Measurements from ENCODE around the gene SFMBT2.

Gene SFMBT2

GRCh38 chr10:7364474-7364873 is 46.4 kb downstream of the SFMBT2 start:
- no peak for DNase-seq (ENCODE audit: low spot score)

DNA sequence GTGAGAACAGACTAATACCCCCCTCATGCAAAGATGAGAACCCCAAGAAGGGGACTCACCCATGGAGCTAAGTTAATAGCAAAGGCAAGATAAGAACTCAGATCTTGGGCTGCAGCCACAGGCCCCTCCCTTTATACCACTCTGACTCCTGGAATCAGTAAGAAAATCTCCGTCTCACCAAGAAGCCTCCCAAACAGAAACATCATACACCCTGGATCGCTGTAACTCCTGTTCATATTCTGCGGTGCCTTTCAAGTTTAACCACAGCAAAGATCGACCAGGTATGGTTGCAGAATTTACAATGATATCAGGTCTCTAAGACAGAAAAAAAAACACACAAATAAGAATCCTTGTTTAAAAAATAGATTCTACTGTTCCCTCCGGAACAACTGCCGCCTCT is 47.1 kb downstream of the SFMBT2 start:
- DNase-seq (ENCODE audit: low spot score) = no peak

- DNase-seq (ENCODE audit: low spot score) = no peak
These were observed 48.4 kb downstream of the SFMBT2 start for GRCh38 chr10:7362471-7362870.

DNA sequence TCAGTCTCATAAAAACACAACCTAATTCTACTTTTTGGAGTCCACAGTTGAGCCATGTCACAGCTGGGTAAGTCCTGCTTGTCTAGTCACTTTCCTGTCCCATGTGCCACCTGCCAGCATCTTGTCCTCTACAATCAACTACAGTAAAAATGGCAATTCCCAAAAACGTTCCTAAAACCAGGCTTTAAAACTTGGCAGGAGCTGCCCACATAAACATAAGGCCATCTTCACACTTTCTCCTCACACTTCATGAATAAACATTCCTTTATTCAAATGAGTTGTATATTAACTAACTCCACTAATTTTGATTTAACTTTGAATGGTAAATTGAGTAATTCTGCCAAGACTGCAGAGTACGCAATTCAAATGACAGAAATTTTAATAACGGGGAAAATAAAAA is 49.5 kb downstream of the SFMBT2 start:
- no peak for DNase-seq (ENCODE audit: low spot score)

DNA sequence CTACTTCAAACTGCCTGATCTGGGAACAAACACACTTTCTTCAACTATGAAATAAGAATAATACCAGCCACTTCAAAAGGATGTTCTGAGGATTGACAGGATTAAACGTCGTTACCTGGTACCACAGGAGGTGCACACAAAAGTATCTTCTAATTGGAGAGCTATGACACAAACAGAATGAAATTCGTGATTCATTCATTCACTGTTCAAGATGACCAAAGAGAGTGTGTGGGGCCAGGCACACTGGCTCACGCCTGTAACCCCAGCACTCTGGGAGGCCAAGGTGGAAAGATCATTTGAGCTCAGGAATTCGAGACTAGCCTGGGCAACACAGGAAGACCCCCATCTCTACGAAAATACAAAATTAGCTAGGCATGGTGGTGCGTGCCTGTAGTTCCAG is 50.9 kb downstream of the SFMBT2 start:
- no peak for DNase-seq (ENCODE audit: low spot score)

DNA sequence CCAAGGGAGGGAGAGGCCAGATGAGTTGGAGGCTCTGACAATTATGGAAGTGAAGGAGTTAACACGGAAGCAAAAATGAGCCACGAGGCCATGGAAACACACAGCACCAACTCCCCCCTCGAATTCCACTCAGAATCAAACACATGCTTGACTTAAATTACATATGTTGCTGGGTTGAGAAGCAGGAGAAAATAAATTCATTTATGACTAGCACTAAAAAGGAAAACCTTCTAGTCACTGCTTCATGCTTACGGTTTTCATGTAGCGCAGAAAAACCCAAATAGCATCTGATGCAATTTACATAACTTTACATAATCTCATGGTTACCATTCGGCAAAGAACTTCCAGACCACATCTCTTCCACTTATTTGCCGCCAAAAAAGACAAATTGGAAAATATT is 51.5 kb downstream of the SFMBT2 start:
- no peak for DNase-seq (ENCODE audit: low spot score)

DNA sequence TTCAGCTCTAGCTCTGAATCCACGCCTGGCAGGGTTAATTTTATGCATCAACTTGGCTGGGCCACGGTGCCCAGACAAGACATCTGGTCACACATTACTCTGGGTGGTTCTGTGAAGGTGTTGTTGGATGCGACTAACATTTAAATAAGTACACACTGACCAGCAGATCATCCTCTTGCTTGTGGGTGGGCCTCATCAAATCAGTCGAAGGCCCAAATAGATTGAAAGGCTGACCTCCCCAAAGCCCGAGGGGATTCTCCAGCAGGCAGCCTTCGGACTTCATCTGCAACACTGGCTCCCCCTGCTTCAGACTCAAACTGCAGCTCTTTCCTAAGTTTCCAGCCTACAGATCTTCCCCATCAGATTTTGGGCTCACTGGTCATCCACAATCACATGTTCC is 53.6 kb downstream of the SFMBT2 start:
- DNase-seq (ENCODE audit: low spot score) = no peak

GRCh38 chr10:7354330-7355047 is 56.3 kb downstream of the SFMBT2 start:
- no peak for DNase-seq (ENCODE audit: low spot score)

- no peak for DNase-seq (ENCODE audit: low spot score)
These were observed 58.9 kb downstream of the SFMBT2 start for GRCh38 chr10:7351894-7352293.

DNA sequence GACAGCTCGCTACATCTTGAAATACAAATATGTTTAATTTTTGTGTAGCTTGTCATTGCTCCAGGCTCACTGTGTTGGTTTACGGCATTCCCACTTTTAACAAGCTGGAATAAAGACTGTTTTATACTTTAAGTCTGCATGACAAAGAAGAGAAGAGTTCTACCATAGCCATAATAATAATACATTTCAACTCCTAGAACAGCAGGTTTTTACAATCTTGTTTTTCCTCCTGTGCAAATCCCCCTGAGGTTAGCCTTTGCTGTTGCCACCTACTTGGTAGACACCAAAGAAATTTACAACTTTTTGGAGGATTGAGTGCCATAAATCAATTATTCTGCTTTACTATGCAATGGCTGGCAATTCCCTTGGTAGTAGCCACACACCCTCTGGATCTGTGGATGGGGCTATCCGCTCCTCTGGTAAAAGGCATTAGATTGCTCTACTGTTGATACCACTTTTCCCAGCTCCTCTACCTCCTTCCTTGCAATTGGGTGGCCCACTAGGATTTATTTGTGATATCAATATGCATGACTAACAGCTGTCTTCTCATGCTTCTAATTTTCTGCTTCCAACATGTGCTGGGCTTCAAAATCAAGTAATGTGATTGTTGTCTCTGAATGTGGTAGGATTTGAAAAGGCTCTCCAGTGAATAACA is 60.2 kb downstream of the SFMBT2 start:
- no peak for DNase-seq (ENCODE audit: low spot score)

- DNase-seq (ENCODE audit: low spot score) = no peak
These were observed 65.1 kb downstream of the SFMBT2 start for GRCh38 chr10:7345717-7346116.

DNA sequence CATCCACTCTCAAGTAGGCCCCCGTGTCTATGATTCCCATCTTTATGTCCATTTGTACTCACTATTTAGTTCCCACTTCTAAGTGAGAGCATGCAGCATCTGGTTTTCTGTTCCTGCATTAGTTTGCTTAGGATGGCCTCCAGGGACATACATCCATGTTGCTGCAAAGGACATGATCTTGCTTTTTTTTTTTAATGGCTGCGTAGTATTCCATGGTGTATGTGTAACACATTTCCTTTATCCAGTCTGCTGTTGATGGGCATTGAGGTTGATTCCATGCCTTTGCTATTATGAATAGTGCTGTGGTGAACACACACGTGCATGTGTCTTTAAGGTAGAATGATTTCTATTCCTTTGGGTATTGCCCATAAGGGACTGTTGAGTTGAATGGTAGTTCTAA is 67.8 kb downstream of the SFMBT2 start:
- DNase-seq (ENCODE audit: low spot score) = no peak

GRCh38 chr10:7340179-7340874 is 70.5 kb downstream of the SFMBT2 start:
- no peak for DNase-seq (ENCODE audit: low spot score)

GRCh38 chr10:7339510-7339909 is 71.3 kb downstream of the SFMBT2 start:
- DNase-seq (ENCODE audit: low spot score) = no peak

DNA sequence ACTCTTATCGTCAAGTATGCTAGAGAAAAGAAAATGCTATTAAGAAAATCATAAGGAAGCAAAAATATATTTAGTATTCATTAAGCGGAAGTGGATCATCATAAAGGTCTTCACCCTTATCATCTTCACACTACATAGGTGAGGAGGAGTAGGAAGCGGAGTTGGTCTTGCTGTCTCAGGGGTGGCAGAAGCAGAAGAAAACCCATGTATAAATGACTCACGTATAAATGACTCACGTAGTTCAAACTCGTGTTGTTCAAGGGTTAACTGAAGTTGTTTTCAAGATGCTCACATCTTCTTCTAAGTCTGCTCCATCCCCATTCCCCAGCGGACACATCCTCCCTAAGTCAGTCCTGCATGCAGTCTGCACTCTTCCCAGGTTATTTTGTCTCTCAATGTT is 72.4 kb downstream of the SFMBT2 start:
- no peak for DNase-seq (ENCODE audit: low spot score)

DNA sequence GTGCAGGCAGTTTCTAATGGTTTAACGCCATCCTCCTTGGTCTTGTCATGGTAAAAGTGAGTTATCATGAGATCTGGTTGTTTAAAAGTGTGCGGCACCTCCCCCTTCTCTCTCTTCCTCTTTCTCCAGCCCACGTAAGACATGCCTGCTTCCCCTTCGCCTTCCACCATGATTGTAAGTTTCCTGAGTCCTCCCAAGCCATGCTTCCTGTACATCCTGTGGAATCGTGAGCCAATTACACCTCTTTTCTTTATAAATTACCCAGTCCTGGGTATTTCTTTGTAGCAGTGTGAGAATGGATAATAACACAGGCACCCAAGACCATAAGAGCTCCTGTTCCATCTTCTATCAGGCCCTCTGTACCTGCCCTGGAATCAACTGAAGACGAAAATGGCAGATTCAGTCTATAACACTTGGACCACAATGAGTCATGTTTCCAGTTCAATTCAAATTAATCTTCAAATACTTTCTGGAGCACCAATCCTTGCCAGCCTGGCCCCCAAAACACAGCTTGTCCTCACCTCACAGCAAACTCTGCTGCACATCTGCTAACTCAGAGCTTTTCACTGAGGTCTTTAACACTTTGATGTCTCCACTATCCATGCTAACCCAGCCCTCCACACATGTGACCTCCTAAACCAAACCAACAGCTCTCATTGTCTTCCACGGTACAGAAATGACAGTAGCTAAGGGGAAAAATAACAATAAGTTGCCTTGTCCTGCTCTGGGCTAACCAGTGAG is 73.2 kb downstream of the SFMBT2 start:
- DNase-seq (ENCODE audit: low spot score) = no peak

- no peak for DNase-seq (ENCODE audit: low spot score)
These were observed 74.9 kb downstream of the SFMBT2 start for GRCh38 chr10:7335977-7336376.

- no peak for DNase-seq (ENCODE audit: low spot score)
These were observed 76.2 kb downstream of the SFMBT2 start for GRCh38 chr10:7334642-7334964.

- DNase-seq (ENCODE audit: low spot score) = no peak
These were observed 76.7 kb downstream of the SFMBT2 start for GRCh38 chr10:7333961-7334641.

- DNase-seq (ENCODE audit: low spot score) = no peak
These were observed 81.6 kb downstream of the SFMBT2 start for GRCh38 chr10:7329219-7329618.

GRCh38 chr10:7327885-7328284 is 82.9 kb downstream of the SFMBT2 start:
- DNase-seq (ENCODE audit: low spot score) = no peak

DNA sequence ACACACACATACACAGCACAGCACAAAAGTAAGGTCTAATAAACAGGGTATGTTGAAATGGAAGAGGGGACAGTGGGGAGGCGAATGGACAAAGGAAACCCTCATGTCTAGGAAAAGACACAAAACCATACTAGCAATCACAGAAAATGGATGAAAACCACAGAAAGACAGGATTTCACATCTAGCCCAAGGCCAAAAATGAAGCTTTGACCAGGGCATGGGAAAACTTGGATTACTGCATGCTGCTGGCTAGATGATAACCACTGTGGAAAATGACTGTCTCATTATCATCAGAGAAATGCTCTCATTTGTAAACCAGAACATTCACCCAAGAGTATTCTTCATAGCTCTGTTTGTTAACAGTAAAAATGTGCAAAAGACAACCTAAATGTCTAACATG is 88.2 kb downstream of the SFMBT2 start:
- no peak for DNase-seq (ENCODE audit: low spot score)
